Measurements from ENCODE around the gene UNK. TPM values are rescaled to one million over a fixed set of nuclear protein-coding genes. Genes with fewer than 3 reads are reported as not detected.
A peak's percentile ranks its signal among the peaks of the same experiment; 100 is the strongest.

UNK gene
- total and polyA plus RNA-seq, 2 of the 13 experiments (the other 11 are each of a cell fraction or from before 2014, with no cell fraction given), result 31.6 to 33.0 TPM

DNA sequence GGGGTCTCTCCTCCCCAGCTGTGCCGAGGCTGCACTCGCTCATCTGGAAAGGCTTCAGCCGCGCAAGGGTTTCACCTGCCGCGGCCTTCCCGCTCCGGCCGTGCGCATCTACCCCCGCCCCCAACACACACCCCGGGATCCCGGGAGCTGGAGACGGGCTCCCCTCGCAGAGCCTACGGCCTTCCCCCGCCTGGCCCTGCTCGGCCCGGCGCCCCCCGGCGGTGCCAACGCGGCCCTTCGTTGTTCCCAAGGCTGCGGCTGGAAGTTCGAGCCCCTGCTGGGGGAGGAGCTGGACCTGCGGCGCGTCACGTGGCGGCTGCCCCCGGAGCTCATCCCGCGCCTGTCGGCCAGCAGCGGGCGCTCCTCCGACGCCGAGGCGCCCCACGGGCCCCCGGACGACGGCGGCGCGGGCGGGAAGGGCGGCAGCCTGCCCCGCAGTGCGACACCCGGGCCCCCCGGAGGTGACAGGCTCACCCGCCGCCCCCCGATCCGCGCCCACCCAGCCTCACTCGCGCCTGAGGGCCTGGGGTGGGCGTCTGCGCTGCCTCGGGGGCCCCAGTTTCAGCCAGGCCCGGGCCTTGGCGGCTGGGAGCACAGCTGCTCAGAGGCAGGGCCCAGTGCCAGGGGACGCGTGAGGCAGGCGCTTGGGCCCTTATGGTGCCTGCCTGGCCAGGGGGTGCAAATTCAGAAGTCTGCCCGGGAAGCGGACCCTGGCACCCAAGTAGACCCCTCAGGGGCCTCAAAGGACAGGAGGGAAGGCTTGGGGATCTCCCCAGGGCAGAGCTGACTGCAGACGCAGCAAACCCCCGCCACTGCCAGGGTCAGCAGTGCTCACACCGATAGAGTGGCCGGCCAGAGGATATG, 30.9 kb upstream of the UNK start (continued):
- TF ChIP-seq, protein P1, sequence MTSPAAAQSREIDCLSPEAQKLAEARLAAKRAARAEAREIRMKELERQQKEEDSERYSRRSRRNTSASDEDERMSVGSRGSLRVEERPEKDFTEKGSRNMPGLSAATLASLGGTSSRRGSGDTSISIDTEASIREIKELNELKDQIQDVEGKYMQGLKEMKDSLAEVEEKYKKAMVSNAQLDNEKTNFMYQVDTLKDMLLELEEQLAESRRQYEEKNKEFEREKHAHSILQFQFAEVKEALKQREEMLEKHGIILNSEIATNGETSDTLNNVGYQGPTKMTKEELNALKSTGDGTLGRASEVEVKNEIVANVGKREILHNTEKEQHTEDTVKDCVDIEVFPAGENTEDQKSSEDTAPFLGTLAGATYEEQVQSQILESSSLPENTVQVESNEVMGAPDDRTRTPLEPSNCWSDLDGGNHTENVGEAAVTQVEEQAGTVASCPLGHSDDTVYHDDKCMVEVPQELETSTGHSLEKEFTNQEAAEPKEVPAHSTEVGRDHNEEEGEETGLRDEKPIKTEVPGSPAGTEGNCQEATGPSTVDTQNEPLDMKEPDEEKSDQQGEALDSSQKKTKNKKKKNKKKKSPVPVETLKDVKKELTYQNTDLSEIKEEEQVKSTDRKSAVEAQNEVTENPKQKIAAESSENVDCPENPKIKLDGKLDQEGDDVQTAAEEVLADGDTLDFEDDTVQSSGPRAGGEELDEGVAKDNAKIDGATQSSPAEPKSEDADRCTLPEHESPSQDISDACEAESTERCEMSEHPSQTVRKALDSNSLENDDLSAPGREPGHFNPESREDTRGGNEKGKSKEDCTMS (CRISPR knock-in tag; conservative IDR thresholded peaks at IDR 0.05), result no peak
- TF ChIP-seq, protein P2, sequence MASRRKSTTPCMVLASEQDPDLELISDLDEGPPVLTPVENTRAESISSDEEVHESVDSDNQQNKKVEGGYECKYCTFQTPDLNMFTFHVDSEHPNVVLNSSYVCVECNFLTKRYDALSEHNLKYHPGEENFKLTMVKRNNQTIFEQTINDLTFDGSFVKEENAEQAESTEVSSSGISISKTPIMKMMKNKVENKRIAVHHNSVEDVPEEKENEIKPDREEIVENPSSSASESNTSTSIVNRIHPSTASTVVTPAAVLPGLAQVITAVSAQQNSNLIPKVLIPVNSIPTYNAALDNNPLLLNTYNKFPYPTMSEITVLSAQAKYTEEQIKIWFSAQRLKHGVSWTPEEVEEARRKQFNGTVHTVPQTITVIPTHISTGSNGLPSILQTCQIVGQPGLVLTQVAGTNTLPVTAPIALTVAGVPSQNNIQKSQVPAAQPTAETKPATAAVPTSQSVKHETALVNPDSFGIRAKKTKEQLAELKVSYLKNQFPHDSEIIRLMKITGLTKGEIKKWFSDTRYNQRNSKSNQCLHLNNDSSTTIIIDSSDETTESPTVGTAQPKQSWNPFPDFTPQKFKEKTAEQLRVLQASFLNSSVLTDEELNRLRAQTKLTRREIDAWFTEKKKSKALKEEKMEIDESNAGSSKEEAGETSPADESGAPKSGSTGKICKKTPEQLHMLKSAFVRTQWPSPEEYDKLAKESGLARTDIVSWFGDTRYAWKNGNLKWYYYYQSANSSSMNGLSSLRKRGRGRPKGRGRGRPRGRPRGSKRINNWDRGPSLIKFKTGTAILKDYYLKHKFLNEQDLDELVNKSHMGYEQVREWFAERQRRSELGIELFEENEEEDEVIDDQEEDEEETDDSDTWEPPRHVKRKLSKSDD (CRISPR knock-in tag; IDR thresholded peaks at IDR 0.05; ENCODE audit: low read depth), result peak; percentile 68; the same call in 1 of the 2 replicates
- TF ChIP-seq, protein P3, sequence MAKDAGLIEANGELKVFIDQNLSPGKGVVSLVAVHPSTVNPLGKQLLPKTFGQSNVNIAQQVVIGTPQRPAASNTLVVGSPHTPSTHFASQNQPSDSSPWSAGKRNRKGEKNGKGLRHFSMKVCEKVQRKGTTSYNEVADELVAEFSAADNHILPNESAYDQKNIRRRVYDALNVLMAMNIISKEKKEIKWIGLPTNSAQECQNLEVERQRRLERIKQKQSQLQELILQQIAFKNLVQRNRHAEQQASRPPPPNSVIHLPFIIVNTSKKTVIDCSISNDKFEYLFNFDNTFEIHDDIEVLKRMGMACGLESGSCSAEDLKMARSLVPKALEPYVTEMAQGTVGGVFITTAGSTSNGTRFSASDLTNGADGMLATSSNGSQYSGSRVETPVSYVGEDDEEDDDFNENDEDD (CRISPR knock-in tag; IDR thresholded peaks at IDR 0.05; ENCODE audit: borderline replicate concordance), result peak; percentile 96
- TF ChIP-seq AKAP8 (CRISPR knock-in tag; IDR thresholded peaks at IDR 0.05) (peak; percentile 73), ESRRA (CRISPR knock-in tag; IDR thresholded peaks at IDR 0.05; ENCODE audit: low read depth) (peak; percentile 59; the same call in 1 of the 2 replicates), TEAD2 (CRISPR knock-in tag; IDR thresholded peaks at IDR 0.05) (no peak), ZFYVE20 (CRISPR knock-in tag; IDR thresholded peaks at IDR 0.05; ENCODE audit: borderline replicate concordance, low read depth) (peak; percentile 28; the same call in 1 of the 2 replicates), ZNF614 (CRISPR knock-in tag; IDR thresholded peaks at IDR 0.05; ENCODE audit: borderline replicate concordance) (peak; percentile 22; the same call in 1 of the 2 replicates), ZNF432 (CRISPR knock-in tag; IDR thresholded peaks at IDR 0.05; ENCODE audit: borderline replicate concordance) (no peak), SATB2 (CRISPR knock-in tag; IDR thresholded peaks at IDR 0.05) (0 out of 2 replicates have a peak, but pooled peaks have one; percentile 35), ZFP62 (CRISPR knock-in tag; IDR thresholded peaks at IDR 0.05) (no peak), ARNTL (CRISPR knock-in tag; IDR thresholded peaks at IDR 0.05) (peak; percentile 96), XRCC5 (optimal IDR thresholded peaks at IDR 0.05; ENCODE audit: low read length) (peak; percentile 75), NFE2 (CRISPR knock-in tag; IDR thresholded peaks at IDR 0.05) (no peak), ZNF333 (CRISPR knock-in tag; IDR thresholded peaks at IDR 0.05; ENCODE audit: borderline replicate concordance) (peak; percentile 67; the same call in 1 of the 2 replicates), TCF7L2 (IDR thresholded peaks at IDR 0.05; ENCODE audit: low read depth, low read length) (no peak)
- TF ChIP-seq, protein P4, sequence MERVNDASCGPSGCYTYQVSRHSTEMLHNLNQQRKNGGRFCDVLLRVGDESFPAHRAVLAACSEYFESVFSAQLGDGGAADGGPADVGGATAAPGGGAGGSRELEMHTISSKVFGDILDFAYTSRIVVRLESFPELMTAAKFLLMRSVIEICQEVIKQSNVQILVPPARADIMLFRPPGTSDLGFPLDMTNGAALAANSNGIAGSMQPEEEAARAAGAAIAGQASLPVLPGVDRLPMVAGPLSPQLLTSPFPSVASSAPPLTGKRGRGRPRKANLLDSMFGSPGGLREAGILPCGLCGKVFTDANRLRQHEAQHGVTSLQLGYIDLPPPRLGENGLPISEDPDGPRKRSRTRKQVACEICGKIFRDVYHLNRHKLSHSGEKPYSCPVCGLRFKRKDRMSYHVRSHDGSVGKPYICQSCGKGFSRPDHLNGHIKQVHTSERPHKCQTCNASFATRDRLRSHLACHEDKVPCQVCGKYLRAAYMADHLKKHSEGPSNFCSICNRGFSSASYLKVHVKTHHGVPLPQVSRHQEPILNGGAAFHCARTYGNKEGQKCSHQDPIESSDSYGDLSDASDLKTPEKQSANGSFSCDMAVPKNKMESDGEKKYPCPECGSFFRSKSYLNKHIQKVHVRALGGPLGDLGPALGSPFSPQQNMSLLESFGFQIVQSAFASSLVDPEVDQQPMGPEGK (CRISPR knock-in tag; IDR thresholded peaks at IDR 0.05), result peak; percentile 92
- TF ChIP-seq, protein P5, sequence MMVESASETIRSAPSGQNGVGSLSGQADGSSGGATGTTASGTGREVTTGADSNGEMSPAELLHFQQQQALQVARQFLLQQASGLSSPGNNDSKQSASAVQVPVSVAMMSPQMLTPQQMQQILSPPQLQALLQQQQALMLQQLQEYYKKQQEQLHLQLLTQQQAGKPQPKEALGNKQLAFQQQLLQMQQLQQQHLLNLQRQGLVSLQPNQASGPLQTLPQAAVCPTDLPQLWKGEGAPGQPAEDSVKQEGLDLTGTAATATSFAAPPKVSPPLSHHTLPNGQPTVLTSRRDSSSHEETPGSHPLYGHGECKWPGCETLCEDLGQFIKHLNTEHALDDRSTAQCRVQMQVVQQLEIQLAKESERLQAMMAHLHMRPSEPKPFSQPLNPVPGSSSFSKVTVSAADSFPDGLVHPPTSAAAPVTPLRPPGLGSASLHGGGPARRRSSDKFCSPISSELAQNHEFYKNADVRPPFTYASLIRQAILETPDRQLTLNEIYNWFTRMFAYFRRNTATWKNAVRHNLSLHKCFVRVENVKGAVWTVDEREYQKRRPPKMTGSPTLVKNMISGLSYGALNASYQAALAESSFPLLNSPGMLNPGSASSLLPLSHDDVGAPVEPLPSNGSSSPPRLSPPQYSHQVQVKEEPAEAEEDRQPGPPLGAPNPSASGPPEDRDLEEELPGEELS (CRISPR knock-in tag; IDR thresholded peaks at IDR 0.05), result peak; percentile 37; the same call in 1 of the 2 replicates

Measured in HepG2 (cell line).